Lower lobe of right lung (tissue), 2 donors: ENCODE data around the gene GALR2. TPM values are rescaled to one million over a fixed set of nuclear protein-coding genes. Genes with fewer than 3 reads are reported as not detected.
"Not testable (repeated sequence)": the region's sequence is repeated elsewhere in the genome, so short reads cannot be mapped to it uniquely, and the experiment has no call there.

ENCODE experiments used
- ATAC-seq, 2 donors: fragments of 200-7000 bp; cut with Tn5 transposase; one replicate each; pipeline ENCODE4 v1.9.1; 2020 to 2022; ENCODE audit warnings: mild to moderate bottlenecking in 2 of 2, moderate library complexity in 2 of 2
- DNase-seq: peaks from one replicate; pipeline ENCODE4 v3.0.0-alpha.2; 2020
- H3K27ac ChIP-seq: fragments of 200-600 bp; one replicate; pipeline ENCODE4 v1.8.0; 2022
- H3K27me3 ChIP-seq: fragments of 200-600 bp; one replicate; pipeline ENCODE4 v1.8.0; 2022; ENCODE audit warnings: low read depth
- H3K36me3 ChIP-seq: fragments of 200-600 bp; one replicate; pipeline ENCODE4 v1.8.0; 2022; ENCODE audit warnings: mild to moderate bottlenecking
- H3K4me1 ChIP-seq: fragments of 200-600 bp; one replicate; pipeline ENCODE4 v1.8.0; 2022
- H3K4me3 ChIP-seq: fragments of 200-600 bp; one replicate; pipeline ENCODE4 v1.8.0; 2022; ENCODE audit warnings: mild to moderate bottlenecking
- H3K9me3 ChIP-seq: fragments of 200-600 bp; one replicate; pipeline ENCODE4 v1.8.0; 2022
- CTCF ChIP-seq: fragments of 200-600 bp; IDR thresholded peaks from one replicate; pipeline ENCODE4 v1.8.0; 2022; ENCODE audit warnings: antibody characterized with exemption, mild to moderate bottlenecking
- intact Hi-C: fragments of 100-400 bp; cut with DNase I; formaldehyde crosslinking; loops from one replicate; pipeline ENCODE4 v1.11.0; 2022
- total RNA-seq: library from RNA; stranded (reverse); fragmentation: NEBNext Ultra II Directional; extraction: Animal tissue kit (Norgen Biotek cat#: 25700); gene quantifications from one replicate; pipeline ENCODE4 v1.2.1, GENCODE V29; 2021
- donor health status: DM: no; HTN: yes; CAD: no; lungs with severe emphysema.

GALR2 gene
- total RNA-seq, 1 donor from 2014 or later: not detected

GRCh38 chr17:76039121-76039520, 35.5 kb upstream of the GALR2 start:
- Histone ChIP-seq H3K4me3 (no peak overlapping the region), H3K4me1 (no peaks in the 10 kb centered on the region), H3K9me3 (no peaks in the 10 kb centered on the region), H3K36me3 (peaks cover 63% of the 10 kb centered on the region), H3K27ac (no peak overlapping the region), H3K27me3 (no peaks in the 10 kb centered on the region)
- intact Hi-C loops: no loop called here
- no peak for ATAC-seq
- no peak for DNase-seq
- no peak for TF ChIP-seq CTCF

GRCh38 chr17:76040376-76040775, 34.2 kb upstream of the GALR2 start:
- intact Hi-C loops: no loop called here
- DNase-seq (no peak), ATAC-seq (no peak)
- Histone ChIP-seq H3K27me3 (no peaks in the 10 kb centered on the region), H3K4me3 (no peak overlapping the region), H3K27ac (no peak overlapping the region), H3K36me3 (peaks cover 75% of the 10 kb centered on the region), H3K9me3 (no peaks in the 10 kb centered on the region), H3K4me1 (no peaks in the 10 kb centered on the region)
- no peak for TF ChIP-seq CTCF

- ATAC-seq, DNase-seq, H3K27ac ChIP-seq, H3K9me3 ChIP-seq, H3K4me3 ChIP-seq, H3K27me3 ChIP-seq, H3K4me1 ChIP-seq, intact Hi-C loops: not testable (repeated sequence)
- H3K36me3 ChIP-seq: peaks cover 100% of the 10 kb centered on the region
Measured at GRCh38 chr17:76042868-76043267, 31.7 kb upstream of the GALR2 start.

GRCh38 chr17:76044475-76045007, 30.0 kb upstream of the GALR2 start:
- H3K27me3 ChIP-seq, intact Hi-C loops, H3K4me3 ChIP-seq, ATAC-seq, H3K9me3 ChIP-seq, DNase-seq, H3K27ac ChIP-seq: not testable (repeated sequence)
- Histone ChIP-seq H3K4me1 (peaks cover 12% of the 10 kb centered on the region), H3K36me3 (peaks cover 100% of the 10 kb centered on the region)

- no peak overlapping the region for H3K4me3 ChIP-seq
- no peak for TF ChIP-seq CTCF
- no peak overlapping the region for H3K27ac ChIP-seq
- DNase-seq (no peak), ATAC-seq (no peak)
- intact Hi-C loops: no loop called here
- H3K36me3 ChIP-seq: peaks cover 100% of the 10 kb centered on the region
- H3K9me3 ChIP-seq: no peaks in the 10 kb centered on the region
- peaks cover 24% of the 10 kb centered on the region for H3K4me1 ChIP-seq
- H3K27me3 ChIP-seq: no peaks in the 10 kb centered on the region
Measured at GRCh38 chr17:76046064-76046463, 28.5 kb upstream of the GALR2 start.

GRCh38 chr17:76048025-76048605, 26.5 kb upstream of the GALR2 start:
- Histone ChIP-seq H3K9me3 (no peaks in the 10 kb centered on the region), H3K4me1 (peaks cover 29% of the 10 kb centered on the region), H3K4me3 (no peak overlapping the region), H3K27me3 (no peaks in the 10 kb centered on the region), H3K36me3 (peaks cover 99% of the 10 kb centered on the region), H3K27ac (no peak overlapping the region)
- ATAC-seq (no peak), DNase-seq (no peak)
- intact Hi-C loops: no loop called here
- TF ChIP-seq CTCF: no peak
